ENCODE measurements around the gene IGSF3.
A peak's percentile ranks its signal among the peaks of the same experiment; 100 is the strongest.
"Not testable (repeated sequence)": the region's sequence is repeated elsewhere in the genome, so short reads cannot be mapped to it uniquely, and the experiment has no call there.

DNA sequence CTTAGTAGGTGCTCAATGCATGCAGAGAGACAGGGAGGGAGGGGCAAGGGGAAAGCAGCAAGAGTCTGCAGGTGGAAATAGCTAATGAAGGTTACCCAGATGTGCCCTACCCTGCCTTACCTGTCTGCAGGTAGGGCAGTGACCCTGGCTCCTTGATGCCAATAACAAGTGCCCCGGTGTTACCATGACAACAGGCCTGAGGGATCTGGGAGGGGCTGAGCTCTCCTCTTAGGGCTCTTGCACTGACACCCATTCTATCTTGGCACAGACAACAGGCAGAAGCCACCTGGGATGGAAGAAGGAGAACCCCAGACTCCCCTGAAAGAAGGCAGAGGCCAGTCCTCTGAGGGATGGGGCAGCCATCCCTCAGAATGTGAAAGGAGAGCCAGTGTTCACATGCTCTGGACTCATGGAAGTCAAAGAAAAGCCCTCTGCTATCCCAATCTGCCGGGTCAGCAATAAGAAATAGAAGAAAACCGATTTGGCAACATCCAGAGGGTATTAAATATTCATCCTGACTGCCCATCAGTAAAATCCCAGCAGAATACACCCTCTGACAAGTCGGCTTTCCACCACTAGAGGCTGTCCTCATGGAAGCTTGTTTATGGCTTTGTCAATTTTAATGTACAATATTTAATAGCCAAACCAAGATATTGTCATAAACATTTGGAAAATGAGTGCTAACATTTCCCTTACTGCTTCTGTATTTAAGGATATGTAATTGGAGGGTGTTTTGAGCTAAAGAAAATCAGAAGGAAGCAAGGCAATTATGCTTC is 72.3 kb downstream of the IGSF3 start:
- not testable (repeated sequence) for TF ChIP-seq POLR2A, EP300 (IDR thresholded peaks at IDR 0.05)
- TF ChIP-seq, protein P1, sequence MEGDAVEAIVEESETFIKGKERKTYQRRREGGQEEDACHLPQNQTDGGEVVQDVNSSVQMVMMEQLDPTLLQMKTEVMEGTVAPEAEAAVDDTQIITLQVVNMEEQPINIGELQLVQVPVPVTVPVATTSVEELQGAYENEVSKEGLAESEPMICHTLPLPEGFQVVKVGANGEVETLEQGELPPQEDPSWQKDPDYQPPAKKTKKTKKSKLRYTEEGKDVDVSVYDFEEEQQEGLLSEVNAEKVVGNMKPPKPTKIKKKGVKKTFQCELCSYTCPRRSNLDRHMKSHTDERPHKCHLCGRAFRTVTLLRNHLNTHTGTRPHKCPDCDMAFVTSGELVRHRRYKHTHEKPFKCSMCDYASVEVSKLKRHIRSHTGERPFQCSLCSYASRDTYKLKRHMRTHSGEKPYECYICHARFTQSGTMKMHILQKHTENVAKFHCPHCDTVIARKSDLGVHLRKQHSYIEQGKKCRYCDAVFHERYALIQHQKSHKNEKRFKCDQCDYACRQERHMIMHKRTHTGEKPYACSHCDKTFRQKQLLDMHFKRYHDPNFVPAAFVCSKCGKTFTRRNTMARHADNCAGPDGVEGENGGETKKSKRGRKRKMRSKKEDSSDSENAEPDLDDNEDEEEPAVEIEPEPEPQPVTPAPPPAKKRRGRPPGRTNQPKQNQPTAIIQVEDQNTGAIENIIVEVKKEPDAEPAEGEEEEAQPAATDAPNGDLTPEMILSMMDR (IDR thresholded peaks at IDR 0.05) = peak in 4 of 5 experiments; percentile 11 to 32 (median 18)
